Chondrocyte (in vitro differentiated cells): ENCODE data around the gene SLC35F3. TPM values are rescaled to one million over a fixed set of nuclear protein-coding genes. Genes with fewer than 3 reads are reported as not detected.
"Not testable (repeated sequence)": the region's sequence is repeated elsewhere in the genome, so short reads cannot be mapped to it uniquely, and the experiment has no call there.

Experiments
- DNase-seq: peaks from one replicate; pipeline ENCODE4 v3.0.0; 2021; ENCODE audit warnings: mixed read lengths, low spot score
- H3K27ac Mint-ChIP-seq: one replicate; pipeline ENCODE4 v1.8.0; 2021; ENCODE audit warnings: mild to moderate bottlenecking, moderate library complexity, mixed read lengths; ENCODE audit not compliant: unreplicated experiment
- H3K27me3 Mint-ChIP-seq: 2 replicates; pipeline ENCODE4 v1.8.0; 2021; ENCODE audit warnings: low read depth, mixed read lengths
- H3K36me3 Mint-ChIP-seq: 2 replicates; pipeline ENCODE4 v1.8.0; 2021; ENCODE audit warnings: low read depth, mixed read lengths
- H3K4me1 Mint-ChIP-seq: 2 replicates; pipeline ENCODE4 v1.8.0; 2021; ENCODE audit warnings: low read depth, mild to moderate bottlenecking, mixed read lengths
- H3K4me3 Mint-ChIP-seq: one replicate; pipeline ENCODE4 v1.8.0; 2021; ENCODE audit warnings: mild to moderate bottlenecking, moderate library complexity, mixed read lengths; ENCODE audit not compliant: unreplicated experiment
- H3K9me3 Mint-ChIP-seq: 2 replicates; pipeline ENCODE4 v1.8.0; 2021; ENCODE audit warnings: low read depth, mixed read lengths
- total RNA-seq: library from RNA; stranded (reverse); gene quantifications from 3 replicates; pipeline ENCODE4 v1.2.1, GENCODE V29; 2021
- TF ChIP-seq, protein P1 (sequence below): fragments of 200-600 bp; sonication (generic); IDR thresholded peaks from 2 replicates; pipeline ENCODE4 v1.5.0; 2021; ENCODE audit warnings: antibody characterized with exemption, mild to moderate bottlenecking, moderate library complexity

Gene SLC35F3
- total RNA-seq, 1 donor from 2014 or later, result not detected

DNA sequence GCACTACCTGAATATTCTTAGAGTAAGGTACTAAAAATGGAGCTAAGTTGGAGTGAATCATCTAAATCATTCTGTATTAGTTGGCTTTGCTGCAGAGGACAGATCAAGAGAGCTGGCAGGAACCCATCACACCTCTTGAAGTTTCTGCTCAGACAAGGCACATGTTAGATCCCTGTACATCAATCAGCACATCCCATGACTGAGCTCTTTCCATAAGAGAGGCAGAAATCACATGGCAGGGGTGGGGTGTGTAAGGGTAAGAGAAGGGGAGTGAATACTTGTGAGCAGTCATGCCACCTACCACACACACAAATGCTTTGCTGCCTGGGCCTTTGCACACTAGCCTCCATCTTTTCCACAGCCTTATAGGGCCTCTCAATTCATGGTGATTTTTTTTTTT is 214.4 kb downstream of the SLC35F3 start:
- Mint-ChIP-seq H3K9me3 (no peaks in the 10 kb centered on the region), H3K36me3 (no peaks in the 10 kb centered on the region), H3K4me1 (peaks cover 5% of the 10 kb centered on the region), H3K4me3 (no peak overlapping the region), H3K27ac (no peak overlapping the region), H3K27me3 (peaks cover 22% of the 10 kb centered on the region)
- DNase-seq, result no peak
- TF ChIP-seq, protein P1, sequence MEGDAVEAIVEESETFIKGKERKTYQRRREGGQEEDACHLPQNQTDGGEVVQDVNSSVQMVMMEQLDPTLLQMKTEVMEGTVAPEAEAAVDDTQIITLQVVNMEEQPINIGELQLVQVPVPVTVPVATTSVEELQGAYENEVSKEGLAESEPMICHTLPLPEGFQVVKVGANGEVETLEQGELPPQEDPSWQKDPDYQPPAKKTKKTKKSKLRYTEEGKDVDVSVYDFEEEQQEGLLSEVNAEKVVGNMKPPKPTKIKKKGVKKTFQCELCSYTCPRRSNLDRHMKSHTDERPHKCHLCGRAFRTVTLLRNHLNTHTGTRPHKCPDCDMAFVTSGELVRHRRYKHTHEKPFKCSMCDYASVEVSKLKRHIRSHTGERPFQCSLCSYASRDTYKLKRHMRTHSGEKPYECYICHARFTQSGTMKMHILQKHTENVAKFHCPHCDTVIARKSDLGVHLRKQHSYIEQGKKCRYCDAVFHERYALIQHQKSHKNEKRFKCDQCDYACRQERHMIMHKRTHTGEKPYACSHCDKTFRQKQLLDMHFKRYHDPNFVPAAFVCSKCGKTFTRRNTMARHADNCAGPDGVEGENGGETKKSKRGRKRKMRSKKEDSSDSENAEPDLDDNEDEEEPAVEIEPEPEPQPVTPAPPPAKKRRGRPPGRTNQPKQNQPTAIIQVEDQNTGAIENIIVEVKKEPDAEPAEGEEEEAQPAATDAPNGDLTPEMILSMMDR, result no peak

- Mint-ChIP-seq H3K27me3 (peaks cover 23% of the 10 kb centered on the region), H3K36me3 (no peaks in the 10 kb centered on the region), H3K4me3 (no peak overlapping the region), H3K4me1 (peaks cover 5% of the 10 kb centered on the region), H3K9me3 (no peaks in the 10 kb centered on the region), H3K27ac (no peak overlapping the region)
- DNase-seq, result no peak
- TF ChIP-seq, protein P1, result no peak
These were observed 215.0 kb downstream of the SLC35F3 start for GRCh38 chr1:234119431-234119830.

- TF ChIP-seq, protein P1, result no peak
- H3K36me3 Mint-ChIP-seq, result no peaks in the 10 kb centered on the region
- no peak for DNase-seq
- H3K4me1 Mint-ChIP-seq, result no peaks in the 10 kb centered on the region
- no peak overlapping the region for H3K4me3 Mint-ChIP-seq
- no peaks in the 10 kb centered on the region for H3K9me3 Mint-ChIP-seq
- peaks cover 27% of the 10 kb centered on the region for H3K27me3 Mint-ChIP-seq
- no peak overlapping the region for H3K27ac Mint-ChIP-seq
These were observed 216.0 kb downstream of the SLC35F3 start for GRCh38 chr1:234120327-234120944.

- not testable (repeated sequence) for H3K27ac Mint-ChIP-seq, H3K4me1 Mint-ChIP-seq, H3K36me3 Mint-ChIP-seq, H3K4me3 Mint-ChIP-seq, DNase-seq, H3K9me3 Mint-ChIP-seq
- H3K27me3 Mint-ChIP-seq, result peaks cover 33% of the 10 kb centered on the region
These were observed 217.2 kb downstream of the SLC35F3 start for GRCh38 chr1:234121659-234122058.

- not testable (repeated sequence) for H3K4me1 Mint-ChIP-seq, H3K4me3 Mint-ChIP-seq, H3K36me3 Mint-ChIP-seq, H3K9me3 Mint-ChIP-seq, H3K27ac Mint-ChIP-seq, DNase-seq
- H3K27me3 Mint-ChIP-seq, result peaks cover 39% of the 10 kb centered on the region
These were observed 218.1 kb downstream of the SLC35F3 start for GRCh38 chr1:234122571-234122970.

DNA sequence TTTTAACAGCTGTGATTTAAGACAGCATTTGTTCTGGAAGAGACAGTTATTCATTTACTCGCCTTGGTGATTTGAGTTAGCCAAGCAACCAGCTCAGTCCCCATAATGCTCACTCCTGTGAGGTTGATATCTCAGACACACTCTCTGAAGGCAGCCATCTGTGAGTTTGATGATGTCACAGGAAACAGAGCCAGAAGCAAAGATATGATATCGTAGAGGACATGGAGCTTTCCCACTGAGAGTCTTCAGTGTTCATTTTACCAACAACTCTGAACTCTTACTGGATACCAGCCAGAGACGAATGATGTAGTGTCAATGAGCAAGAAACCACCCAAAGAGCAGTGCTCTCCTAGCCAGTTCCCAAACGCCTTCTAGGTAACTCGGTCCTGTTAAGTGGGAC is 219.4 kb downstream of the SLC35F3 start:
- Mint-ChIP-seq H3K27me3 (peaks cover 36% of the 10 kb centered on the region), H3K9me3 (no peaks in the 10 kb centered on the region), H3K4me3 (no peak overlapping the region), H3K36me3 (no peaks in the 10 kb centered on the region), H3K27ac (no peak overlapping the region), H3K4me1 (no peaks in the 10 kb centered on the region)
- no peak for DNase-seq
- TF ChIP-seq, protein P1, result no peak
